ENCODE measurements around the gene ROBO2. TPM values are rescaled to one million over a fixed set of nuclear protein-coding genes. Genes with fewer than 3 reads are reported as not detected.

ROBO2 gene
- polyA plus RNA-seq, 1 donor from 2014 or later, result 55.5 TPM

DNA sequence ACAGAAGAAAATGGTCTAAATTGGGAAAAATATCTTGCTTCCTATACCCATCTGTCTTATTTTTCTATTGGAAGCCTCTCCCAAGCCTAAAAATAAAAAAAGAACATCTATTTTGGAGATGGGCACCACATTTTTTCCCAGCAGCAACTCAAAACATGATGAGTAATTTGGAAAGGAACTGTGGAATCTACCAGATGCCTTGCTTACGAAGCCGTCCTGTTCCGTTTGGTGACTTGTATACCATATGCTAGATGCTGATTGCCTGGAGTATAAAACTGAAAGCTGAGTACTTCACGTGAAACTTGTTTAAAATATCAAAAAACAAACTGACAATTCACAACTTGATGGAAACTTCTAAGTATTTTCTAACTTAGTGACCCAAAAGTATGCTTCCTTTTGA is 491.0 kb downstream of the ROBO2 start:
- Histone ChIP-seq H3K27me3 (ENCODE audit: insufficient read depth, low read depth, low read length) (no peaks in the 10 kb centered on the region), H4K20me1 (ENCODE audit: insufficient read depth) (no peaks in the 10 kb centered on the region), H3K4me3 (ENCODE audit: low read length) (no peak overlapping the region), H3F3A (ENCODE audit: insufficient read depth, low read length, poor library complexity, severe bottlenecking) (no peaks in the 10 kb centered on the region), H3K4me2 (ENCODE audit: low read length) (no peak overlapping the region), H2AFZ (ENCODE audit: low read depth, low read length) (no peak overlapping the region), H3K79me2 (replicated peaks; ENCODE audit: insufficient read depth, low read length) (no peaks in the 10 kb centered on the region), H3K27ac (ENCODE audit: low read length) (no peak overlapping the region), H3K36me3 (ENCODE audit: insufficient read depth, low read length) (no peaks in the 10 kb centered on the region), H3K9ac (ENCODE audit: low read length) (no peak overlapping the region), H3K9me2 (ENCODE audit: insufficient read depth, low read length) (no peaks in the 10 kb centered on the region), H3K9me3 (ENCODE audit: low read length) (peaks cover 6% of the 10 kb centered on the region)
- no peak for TF ChIP-seq MXI1 (conservative IDR thresholded peaks at IDR 0.05; ENCODE audit: poor library complexity, severe bottlenecking)
- TF ChIP-seq TAF1 (IDR thresholded peaks at IDR 0.05; ENCODE audit: low read depth), result no peak
- no peak for TF ChIP-seq SMC3 (conservative IDR thresholded peaks at IDR 0.05; ENCODE audit: poor library complexity)
- no peak for TF ChIP-seq POLR2AphosphoS5 (IDR thresholded peaks at IDR 0.05)
- TF ChIP-seq EP300 (conservative IDR thresholded peaks at IDR 0.05; ENCODE audit: poor library complexity, severe bottlenecking), result no peak
- TF ChIP-seq, protein P1, sequence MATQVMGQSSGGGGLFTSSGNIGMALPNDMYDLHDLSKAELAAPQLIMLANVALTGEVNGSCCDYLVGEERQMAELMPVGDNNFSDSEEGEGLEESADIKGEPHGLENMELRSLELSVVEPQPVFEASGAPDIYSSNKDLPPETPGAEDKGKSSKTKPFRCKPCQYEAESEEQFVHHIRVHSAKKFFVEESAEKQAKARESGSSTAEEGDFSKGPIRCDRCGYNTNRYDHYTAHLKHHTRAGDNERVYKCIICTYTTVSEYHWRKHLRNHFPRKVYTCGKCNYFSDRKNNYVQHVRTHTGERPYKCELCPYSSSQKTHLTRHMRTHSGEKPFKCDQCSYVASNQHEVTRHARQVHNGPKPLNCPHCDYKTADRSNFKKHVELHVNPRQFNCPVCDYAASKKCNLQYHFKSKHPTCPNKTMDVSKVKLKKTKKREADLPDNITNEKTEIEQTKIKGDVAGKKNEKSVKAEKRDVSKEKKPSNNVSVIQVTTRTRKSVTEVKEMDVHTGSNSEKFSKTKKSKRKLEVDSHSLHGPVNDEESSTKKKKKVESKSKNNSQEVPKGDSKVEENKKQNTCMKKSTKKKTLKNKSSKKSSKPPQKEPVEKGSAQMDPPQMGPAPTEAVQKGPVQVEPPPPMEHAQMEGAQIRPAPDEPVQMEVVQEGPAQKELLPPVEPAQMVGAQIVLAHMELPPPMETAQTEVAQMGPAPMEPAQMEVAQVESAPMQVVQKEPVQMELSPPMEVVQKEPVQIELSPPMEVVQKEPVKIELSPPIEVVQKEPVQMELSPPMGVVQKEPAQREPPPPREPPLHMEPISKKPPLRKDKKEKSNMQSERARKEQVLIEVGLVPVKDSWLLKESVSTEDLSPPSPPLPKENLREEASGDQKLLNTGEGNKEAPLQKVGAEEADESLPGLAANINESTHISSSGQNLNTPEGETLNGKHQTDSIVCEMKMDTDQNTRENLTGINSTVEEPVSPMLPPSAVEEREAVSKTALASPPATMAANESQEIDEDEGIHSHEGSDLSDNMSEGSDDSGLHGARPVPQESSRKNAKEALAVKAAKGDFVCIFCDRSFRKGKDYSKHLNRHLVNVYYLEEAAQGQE (IDR thresholded peaks at IDR 0.05; ENCODE audit: borderline replicate concordance), result no peak
- no peak for TF ChIP-seq RAD21 (conservative IDR thresholded peaks at IDR 0.05)
- no peak for TF ChIP-seq EZH2 (IDR thresholded peaks at IDR 0.05; ENCODE audit: borderline replicate concordance, insufficient read depth, low read length, poor library complexity, severe bottlenecking)
- TF ChIP-seq CTCF (IDR thresholded peaks at IDR 0.05; ENCODE audit: poor library complexity, severe bottlenecking), result no peak

GRCh38 chr3:77535116-77535515 is 495.2 kb downstream of the ROBO2 start:
- peak; percentile 33 for TF ChIP-seq RAD21 (conservative IDR thresholded peaks at IDR 0.05)
- no peak for TF ChIP-seq TAF1 (IDR thresholded peaks at IDR 0.05; ENCODE audit: low read depth)
- no peak for TF ChIP-seq MXI1 (conservative IDR thresholded peaks at IDR 0.05; ENCODE audit: poor library complexity, severe bottlenecking)
- TF ChIP-seq, protein P1 (IDR thresholded peaks at IDR 0.05; ENCODE audit: borderline replicate concordance), result peak; percentile 88
- TF ChIP-seq CTCF (IDR thresholded peaks at IDR 0.05; ENCODE audit: poor library complexity, severe bottlenecking), result no peak
- TF ChIP-seq POLR2AphosphoS5 (IDR thresholded peaks at IDR 0.05), result peak; percentile 96
- peak; percentile 100 for TF ChIP-seq EP300 (conservative IDR thresholded peaks at IDR 0.05; ENCODE audit: poor library complexity, severe bottlenecking)
- no peak for TF ChIP-seq EZH2 (IDR thresholded peaks at IDR 0.05; ENCODE audit: borderline replicate concordance, insufficient read depth, low read length, poor library complexity, severe bottlenecking)
- TF ChIP-seq SMC3 (conservative IDR thresholded peaks at IDR 0.05; ENCODE audit: poor library complexity), result peak; percentile 12
- no peaks in the 10 kb centered on the region for H3K79me2 ChIP-seq (replicated peaks; ENCODE audit: insufficient read depth, low read length)
- H4K20me1 ChIP-seq (ENCODE audit: insufficient read depth), result no peaks in the 10 kb centered on the region
- peak overlapping the region; percentile 50 for H3K4me2 ChIP-seq (ENCODE audit: low read length)
- no peaks in the 10 kb centered on the region for H3K9me2 ChIP-seq (ENCODE audit: insufficient read depth, low read length)
- no peak overlapping the region for H3K9ac ChIP-seq (ENCODE audit: low read length)
- peaks cover 6% of the 10 kb centered on the region for H3K9me3 ChIP-seq (ENCODE audit: low read length)
- peak overlapping the region; percentile 81 for H3K27ac ChIP-seq (ENCODE audit: low read length)
- H3F3A ChIP-seq (ENCODE audit: insufficient read depth, low read length, poor library complexity, severe bottlenecking), result peaks cover under 1% of the 10 kb centered on the region
- peak overlapping the region; percentile 31 for H3K4me3 ChIP-seq (ENCODE audit: low read length)
- no peak overlapping the region for H2AFZ ChIP-seq (ENCODE audit: low read depth, low read length)
- H3K36me3 ChIP-seq (ENCODE audit: insufficient read depth, low read length), result no peaks in the 10 kb centered on the region
- no peaks in the 10 kb centered on the region for H3K27me3 ChIP-seq (ENCODE audit: insufficient read depth, low read depth, low read length)
